Naive thymus-derived CD4-positive, alpha-beta T cell (primary cell): ENCODE measurements around the gene SGPP2. TPM values are rescaled to one million over a fixed set of nuclear protein-coding genes. Genes with fewer than 3 reads are reported as not detected.

Source experiments
- ATAC-seq: fragments of 150-1000 bp; cut with Tn5 transposase; 2 replicates; pipeline ENCODE4 v1.10.0; 2021; ENCODE audit warnings: mild to moderate bottlenecking, moderate library complexity
- CTCF ChIA-PET: fragments of 350-600 bp; sonication (Branson Sonifier 250); formaldehyde crosslinking; loops from one replicate; lab custom pipeline; 2021; ENCODE audit warnings: antibody characterized with exemption; lab: Charles Lee
- POLR2A ChIA-PET: fragments of 350-600 bp; sonication (Branson Sonifier 250); formaldehyde crosslinking; loops from one replicate; lab custom pipeline; 2021; ENCODE audit warnings: antibody characterized with exemption, inconsistent platforms; lab: Charles Lee
- DNase-seq, 9 donors: peaks; one replicate each; pipeline versions ENCODE4 v3.0.0 to v3.0.0-alpha.2; 2020 to 2022; ENCODE audit warnings: mixed read lengths in 1 of 9
- H3K27ac ChIP-seq: one replicate; pipeline ENCODE4 v1.7.0; 2013; ENCODE audit warnings: mild to moderate bottlenecking, low read depth, low read length, moderate library complexity
- H3K27me3 ChIP-seq, 2 donors: one replicate each; pipeline ENCODE4 v1.7.0; 2013; ENCODE audit warnings: low read length in 2 of 2, mild to moderate bottlenecking in 2 of 2, moderate library complexity in 2 of 2; ENCODE audit not compliant: control insufficient read depth in 2 of 2, insufficient read depth in 2 of 2
- H3K36me3 ChIP-seq, 3 experiments: 1 replicate in 2 of 3; 2 replicates in 1 of 3; pipeline ENCODE4 v1.7.0; 2013; ENCODE audit warnings: low read length in 3 of 3, mild to moderate bottlenecking in 3 of 3, moderate library complexity in 1 of 3; ENCODE audit not compliant: insufficient read depth in 3 of 3, control insufficient read depth in 2 of 3
- H3K4me1 ChIP-seq, 2 donors: one replicate each; pipeline ENCODE4 v1.7.0; 2013; ENCODE audit warnings: low read length in 2 of 2, mild to moderate bottlenecking in 2 of 2, moderate library complexity in 1 of 2; ENCODE audit not compliant: control insufficient read depth in 2 of 2, insufficient read depth in 2 of 2
- H3K4me3 ChIP-seq: 2 replicates; pipeline ENCODE4 v1.7.0; 2013; ENCODE audit warnings: mild to moderate bottlenecking, low read length
- H3K9me3 ChIP-seq, 3 experiments: 1 replicate in 2 of 3; 2 replicates in 1 of 3; pipeline ENCODE4 v1.7.0; 2013; ENCODE audit warnings: low read length in 3 of 3; ENCODE audit not compliant: control insufficient read depth in 2 of 3
- H3K27ac Mint-ChIP-seq, 9 donors: one replicate each; pipeline ENCODE4 v1.8.0; 2020 to 2022; ENCODE audit warnings: mixed read lengths in 9 of 9, mild to moderate bottlenecking in 8 of 9, moderate library complexity in 5 of 9, inconsistent platforms in 2 of 9
- H3K27me3 Mint-ChIP-seq, 5 donors: one replicate each; pipeline ENCODE4 v1.8.0; 2021 to 2022; ENCODE audit warnings: mixed read lengths in 5 of 5, mild to moderate bottlenecking in 1 of 5
- H3K36me3 Mint-ChIP-seq, 5 donors: one replicate each; pipeline ENCODE4 v1.8.0; 2020 to 2022; ENCODE audit warnings: mixed read lengths in 5 of 5, mild to moderate bottlenecking in 3 of 5, inconsistent platforms in 1 of 5
- H3K4me1 Mint-ChIP-seq, 7 donors: one replicate each; pipeline ENCODE4 v1.8.0; 2020 to 2022; ENCODE audit warnings: mixed read lengths in 7 of 7, mild to moderate bottlenecking in 3 of 7, inconsistent platforms in 1 of 7
- H3K4me3 Mint-ChIP-seq, 10 donors: one replicate each; pipeline ENCODE4 v1.8.0; 2020 to 2022; ENCODE audit warnings: mild to moderate bottlenecking in 10 of 10, mixed read lengths in 10 of 10, moderate library complexity in 6 of 10, inconsistent platforms in 2 of 10
- H3K9me3 Mint-ChIP-seq, 11 donors: one replicate each; pipeline ENCODE4 v1.8.0; 2020 to 2022; ENCODE audit warnings: mixed read lengths in 11 of 11, mild to moderate bottlenecking in 4 of 11, inconsistent platforms in 1 of 11, moderate library complexity in 1 of 11
- intact Hi-C, 2 donors: fragments of 100-400 bp; cut with micrococcal nuclease; formaldehyde crosslinking; loops; one replicate each; pipeline ENCODE4 v1.15.1; 2023
- polyA plus RNA-seq, 2 donors: library from polyadenylated mRNA; unstranded; fragments of 300-500 nt; fragmentation: Illumina TruSeq; gene quantifications; one replicate each; pipeline ENCODE4 v1.2.3, GENCODE V29; 2021
- total RNA-seq, 6 experiments: library from RNA in 5 of 6; stranded (reverse) in 5 of 6; gene quantifications; 1 replicate in 5 of 6; 2 replicates in 1 of 6; pipeline ENCODE4 v1.2.3 and lab custom pipeline; 2021 to 2026

The SGPP2 gene
- total and polyA plus RNA-seq, 7 experiments from 2014 or later = 0.05 to 5.8 (median 0.68) TPM

GRCh38 chr2:222591661-222592060, 167.3 kb downstream of the SGPP2 start:
- Mint-ChIP-seq H3K4me3 (no peak overlapping the region), H3K9me3 (peaks cover 0 to 3% (median 0%) of the 10 kb centered on the region in 11 donors), H3K27ac (no peak overlapping the region), H3K4me1 (peaks cover 3 to 25% (median 13%) of the 10 kb centered on the region in 7 donors), H3K36me3 (peaks cover 24 to 76% (median 63%) of the 10 kb centered on the region in 5 donors), H3K27me3 (no peaks in the 10 kb centered on the region)
- ChIA-PET CTCF (interaction anchor here (1.0 kb wide), 1 partner anchor 19 kb away, joined by 6 read pairs; no protein-coding TSS in a partner anchor), POLR2A (no interaction called here)
- intact Hi-C loops = no loop called here
- Histone ChIP-seq H3K4me3 (no peak overlapping the region), H3K4me1 (no peaks in the 10 kb centered on the region), H3K27me3 (no peaks in the 10 kb centered on the region), H3K9me3 (no peaks in the 10 kb centered on the region), H3K36me3 (peaks cover 0 to 17% (median 3%) of the 10 kb centered on the region in 3 experiments), H3K27ac (no peak overlapping the region)
- DNase-seq = no peak
- no peak for ATAC-seq

- H3K9me3 Mint-ChIP-seq = peaks cover 0 to 3% (median 0%) of the 10 kb centered on the region in 11 donors
- Histone ChIP-seq H3K4me1 (no peaks in the 10 kb centered on the region), H3K4me3 (no peak overlapping the region), H3K27ac (no peak overlapping the region), H3K27me3 (no peaks in the 10 kb centered on the region), H3K9me3 (no peaks in the 10 kb centered on the region), H3K36me3 (peaks cover 0 to 17% (median 3%) of the 10 kb centered on the region in 3 experiments)
- POLR2A ChIA-PET = no interaction called here
- DNase-seq (no peak), ATAC-seq (no peak)
- H3K4me3 Mint-ChIP-seq = no peak overlapping the region
- H3K27ac Mint-ChIP-seq = no peak overlapping the region
- peaks cover 24 to 76% (median 59%) of the 10 kb centered on the region in 5 donors for H3K36me3 Mint-ChIP-seq
- CTCF ChIA-PET = interaction anchor here (0.5 kb wide), 1 partner anchor 677 kb away, joined by 3 read pairs; no protein-coding TSS in a partner anchor
- intact Hi-C loops = no loop called here
- H3K4me1 Mint-ChIP-seq = peaks cover 3 to 22% (median 9%) of the 10 kb centered on the region in 7 donors
- H3K27me3 Mint-ChIP-seq = no peaks in the 10 kb centered on the region
Measured at GRCh38 chr2:222592176-222592575, 167.8 kb downstream of the SGPP2 start.

- H3K4me3 Mint-ChIP-seq = no peak overlapping the region
- H3K27me3 Mint-ChIP-seq = no peaks in the 10 kb centered on the region
- Histone ChIP-seq H3K4me3 (no peak overlapping the region), H3K27me3 (no peaks in the 10 kb centered on the region), H3K36me3 (peaks cover 3 to 36% (median 6%) of the 10 kb centered on the region in 3 experiments), H3K9me3 (no peaks in the 10 kb centered on the region), H3K27ac (no peak overlapping the region), H3K4me1 (no peaks in the 10 kb centered on the region)
- CTCF ChIA-PET = no interaction called here
- POLR2A ChIA-PET = no interaction called here
- peaks cover 0 to 3% (median 0%) of the 10 kb centered on the region in 11 donors for H3K9me3 Mint-ChIP-seq
- DNase-seq (no peak), ATAC-seq (no peak)
- no peak overlapping the region for H3K27ac Mint-ChIP-seq
- peaks cover 30 to 78% (median 62%) of the 10 kb centered on the region in 5 donors for H3K36me3 Mint-ChIP-seq
- intact Hi-C loops = no loop called here
- peaks cover 0 to 12% (median 0%) of the 10 kb centered on the region in 7 donors for H3K4me1 Mint-ChIP-seq
Measured at GRCh38 chr2:222594679-222595078, 170.3 kb downstream of the SGPP2 start.

GRCh38 chr2:222595581-222595980, 171.2 kb downstream of the SGPP2 start:
- no peak overlapping the region for H3K4me3 ChIP-seq
- ChIA-PET CTCF (no interaction called here), POLR2A (no interaction called here)
- intact Hi-C loops = no loop called here
- peaks cover 3 to 40% (median 9%) of the 10 kb centered on the region in 3 experiments for H3K36me3 ChIP-seq
- H3K4me3 Mint-ChIP-seq = no peak overlapping the region
- no peak for ATAC-seq
- peaks cover 27 to 79% (median 60%) of the 10 kb centered on the region in 5 donors for H3K36me3 Mint-ChIP-seq
- H3K4me1 Mint-ChIP-seq = peaks cover 0 to 12% (median 0%) of the 10 kb centered on the region in 7 donors
- H3K4me1 ChIP-seq = no peaks in the 10 kb centered on the region
- no peak overlapping the region for H3K27ac Mint-ChIP-seq
- no peaks in the 10 kb centered on the region for H3K9me3 Mint-ChIP-seq
- H3K9me3 ChIP-seq = no peaks in the 10 kb centered on the region
- no peak overlapping the region for H3K27ac ChIP-seq
- H3K27me3 ChIP-seq = no peaks in the 10 kb centered on the region
- H3K27me3 Mint-ChIP-seq = no peaks in the 10 kb centered on the region
- DNase-seq = no peak

- no peaks in the 10 kb centered on the region for H3K9me3 ChIP-seq
- H3K27ac ChIP-seq = no peak overlapping the region
- H3K4me1 ChIP-seq = no peaks in the 10 kb centered on the region
- POLR2A ChIA-PET = no interaction called here
- Mint-ChIP-seq H3K36me3 (peaks cover 9 to 55% (median 39%) of the 10 kb centered on the region in 5 donors), H3K27me3 (no peaks in the 10 kb centered on the region), H3K4me3 (no peak overlapping the region), H3K9me3 (no peaks in the 10 kb centered on the region), H3K27ac (peak overlapping the region in 1 of 9 donors; percentile 45), H3K4me1 (peaks cover 0 to 7% (median 0%) of the 10 kb centered on the region in 7 donors)
- ATAC-seq (no peak), DNase-seq (no peak)
- no peaks in the 10 kb centered on the region for H3K27me3 ChIP-seq
- H3K4me3 ChIP-seq = no peak overlapping the region
- intact Hi-C loops = no loop called here
- CTCF ChIA-PET = no interaction called here
- peaks cover 0 to 29% (median 9%) of the 10 kb centered on the region in 3 experiments for H3K36me3 ChIP-seq
Measured at GRCh38 chr2:222598611-222599010, 174.3 kb downstream of the SGPP2 start.

- Mint-ChIP-seq H3K9me3 (no peaks in the 10 kb centered on the region), H3K27ac (no peak overlapping the region), H3K36me3 (peaks cover 6 to 41% (median 26%) of the 10 kb centered on the region in 5 donors), H3K4me1 (peaks cover 0 to 7% (median 0%) of the 10 kb centered on the region in 7 donors), H3K27me3 (no peaks in the 10 kb centered on the region), H3K4me3 (no peak overlapping the region)
- ChIA-PET CTCF (interaction anchor here (0.6 kb wide), 1 partner anchor 23 kb away, joined by 3 read pairs; no protein-coding TSS in a partner anchor), POLR2A (no interaction called here)
- no peak overlapping the region for H3K27ac ChIP-seq
- ATAC-seq (no peak), DNase-seq (no peak)
- intact Hi-C loops = no loop called here
- no peaks in the 10 kb centered on the region for H3K9me3 ChIP-seq
- H3K4me1 ChIP-seq = no peaks in the 10 kb centered on the region
- no peak overlapping the region for H3K4me3 ChIP-seq
- H3K27me3 ChIP-seq = no peaks in the 10 kb centered on the region
- H3K36me3 ChIP-seq = peaks cover 0 to 20% (median 9%) of the 10 kb centered on the region in 3 experiments
Measured at GRCh38 chr2:222603501-222603900, 179.2 kb downstream of the SGPP2 start.
